ENCODE measurements around the gene SLC23A2. TPM values are rescaled to one million over a fixed set of nuclear protein-coding genes. Genes with fewer than 3 reads are reported as not detected.

SLC23A2 gene
- polyA plus RNA-seq, 1 donor from 2014 or later: 38.3 TPM

DNA sequence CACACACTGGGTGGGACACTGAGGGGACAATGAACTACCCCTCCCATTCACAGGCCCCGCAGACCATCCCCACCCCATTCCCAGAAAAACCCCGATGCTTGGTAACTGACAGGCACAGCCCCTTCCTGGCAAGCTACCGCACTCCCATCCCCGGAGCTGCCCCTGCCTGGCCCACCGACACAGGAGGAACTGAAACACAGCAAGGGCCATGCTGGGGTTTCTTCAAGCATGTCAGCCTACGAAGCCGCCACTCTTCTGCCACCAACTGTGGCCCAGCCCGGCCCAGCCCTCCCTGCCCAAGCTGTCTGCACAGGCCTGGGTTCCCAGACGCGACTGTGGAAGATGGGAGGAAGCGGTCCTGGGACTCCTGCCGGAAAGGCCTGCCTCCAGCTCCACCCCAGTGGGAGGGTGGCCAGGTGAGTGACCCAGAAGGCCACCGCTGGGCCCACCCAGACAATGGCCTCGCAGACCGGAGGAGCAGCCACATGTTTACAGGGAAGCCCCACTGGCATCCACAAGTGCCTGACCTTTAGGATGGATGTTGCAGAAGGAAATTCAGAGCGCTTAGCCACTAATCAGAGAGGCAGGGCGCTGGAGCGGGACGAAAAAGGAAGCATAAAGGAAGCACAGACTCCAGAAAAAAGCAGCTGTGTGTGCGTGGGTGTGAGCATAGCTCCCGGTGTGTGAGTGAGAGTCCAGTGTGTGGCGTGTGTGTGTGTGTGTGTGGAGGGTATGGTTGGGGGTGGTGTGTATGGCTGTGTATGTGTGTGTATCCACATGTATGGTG lies 188.0 kb downstream of the SLC23A2 start:
- no peaks in the 10 kb centered on the region for H3F3A ChIP-seq (ENCODE audit: insufficient read depth, low read length, poor library complexity, severe bottlenecking)
- H3K4me3 ChIP-seq (ENCODE audit: low read length): no peak overlapping the region
- H3K27ac ChIP-seq (ENCODE audit: low read length): no peak overlapping the region
- H3K9me2 ChIP-seq (ENCODE audit: insufficient read depth, low read length): no peaks in the 10 kb centered on the region
- no peak overlapping the region for H2AFZ ChIP-seq (ENCODE audit: low read depth, low read length)
- H3K27me3 ChIP-seq (ENCODE audit: insufficient read depth, low read depth, low read length): no peaks in the 10 kb centered on the region
- H4K20me1 ChIP-seq (ENCODE audit: insufficient read depth): no peaks in the 10 kb centered on the region
- no peak overlapping the region for H3K9ac ChIP-seq (ENCODE audit: low read length)
- H3K79me2 ChIP-seq (replicated peaks; ENCODE audit: insufficient read depth, low read length): no peaks in the 10 kb centered on the region
- no peaks in the 10 kb centered on the region for H3K9me3 ChIP-seq (ENCODE audit: low read length)
- H3K4me2 ChIP-seq (ENCODE audit: low read length): no peak overlapping the region
- TF ChIP-seq EZH2 (IDR thresholded peaks at IDR 0.05; ENCODE audit: borderline replicate concordance, insufficient read depth, low read length, poor library complexity, severe bottlenecking): no peak
- TF ChIP-seq POLR2AphosphoS5 (IDR thresholded peaks at IDR 0.05): no peak
- no peak for TF ChIP-seq EP300 (conservative IDR thresholded peaks at IDR 0.05; ENCODE audit: poor library complexity, severe bottlenecking)
- no peak for TF ChIP-seq TAF1 (IDR thresholded peaks at IDR 0.05; ENCODE audit: low read depth)
- TF ChIP-seq MXI1 (conservative IDR thresholded peaks at IDR 0.05; ENCODE audit: poor library complexity, severe bottlenecking): no peak
- TF ChIP-seq, protein P1, sequence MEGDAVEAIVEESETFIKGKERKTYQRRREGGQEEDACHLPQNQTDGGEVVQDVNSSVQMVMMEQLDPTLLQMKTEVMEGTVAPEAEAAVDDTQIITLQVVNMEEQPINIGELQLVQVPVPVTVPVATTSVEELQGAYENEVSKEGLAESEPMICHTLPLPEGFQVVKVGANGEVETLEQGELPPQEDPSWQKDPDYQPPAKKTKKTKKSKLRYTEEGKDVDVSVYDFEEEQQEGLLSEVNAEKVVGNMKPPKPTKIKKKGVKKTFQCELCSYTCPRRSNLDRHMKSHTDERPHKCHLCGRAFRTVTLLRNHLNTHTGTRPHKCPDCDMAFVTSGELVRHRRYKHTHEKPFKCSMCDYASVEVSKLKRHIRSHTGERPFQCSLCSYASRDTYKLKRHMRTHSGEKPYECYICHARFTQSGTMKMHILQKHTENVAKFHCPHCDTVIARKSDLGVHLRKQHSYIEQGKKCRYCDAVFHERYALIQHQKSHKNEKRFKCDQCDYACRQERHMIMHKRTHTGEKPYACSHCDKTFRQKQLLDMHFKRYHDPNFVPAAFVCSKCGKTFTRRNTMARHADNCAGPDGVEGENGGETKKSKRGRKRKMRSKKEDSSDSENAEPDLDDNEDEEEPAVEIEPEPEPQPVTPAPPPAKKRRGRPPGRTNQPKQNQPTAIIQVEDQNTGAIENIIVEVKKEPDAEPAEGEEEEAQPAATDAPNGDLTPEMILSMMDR (IDR thresholded peaks at IDR 0.05; ENCODE audit: poor library complexity, severe bottlenecking): no peak
- TF ChIP-seq SMC3 (conservative IDR thresholded peaks at IDR 0.05; ENCODE audit: poor library complexity): no peak
- TF ChIP-seq RAD21 (conservative IDR thresholded peaks at IDR 0.05): no peak
- TF ChIP-seq, protein P2, sequence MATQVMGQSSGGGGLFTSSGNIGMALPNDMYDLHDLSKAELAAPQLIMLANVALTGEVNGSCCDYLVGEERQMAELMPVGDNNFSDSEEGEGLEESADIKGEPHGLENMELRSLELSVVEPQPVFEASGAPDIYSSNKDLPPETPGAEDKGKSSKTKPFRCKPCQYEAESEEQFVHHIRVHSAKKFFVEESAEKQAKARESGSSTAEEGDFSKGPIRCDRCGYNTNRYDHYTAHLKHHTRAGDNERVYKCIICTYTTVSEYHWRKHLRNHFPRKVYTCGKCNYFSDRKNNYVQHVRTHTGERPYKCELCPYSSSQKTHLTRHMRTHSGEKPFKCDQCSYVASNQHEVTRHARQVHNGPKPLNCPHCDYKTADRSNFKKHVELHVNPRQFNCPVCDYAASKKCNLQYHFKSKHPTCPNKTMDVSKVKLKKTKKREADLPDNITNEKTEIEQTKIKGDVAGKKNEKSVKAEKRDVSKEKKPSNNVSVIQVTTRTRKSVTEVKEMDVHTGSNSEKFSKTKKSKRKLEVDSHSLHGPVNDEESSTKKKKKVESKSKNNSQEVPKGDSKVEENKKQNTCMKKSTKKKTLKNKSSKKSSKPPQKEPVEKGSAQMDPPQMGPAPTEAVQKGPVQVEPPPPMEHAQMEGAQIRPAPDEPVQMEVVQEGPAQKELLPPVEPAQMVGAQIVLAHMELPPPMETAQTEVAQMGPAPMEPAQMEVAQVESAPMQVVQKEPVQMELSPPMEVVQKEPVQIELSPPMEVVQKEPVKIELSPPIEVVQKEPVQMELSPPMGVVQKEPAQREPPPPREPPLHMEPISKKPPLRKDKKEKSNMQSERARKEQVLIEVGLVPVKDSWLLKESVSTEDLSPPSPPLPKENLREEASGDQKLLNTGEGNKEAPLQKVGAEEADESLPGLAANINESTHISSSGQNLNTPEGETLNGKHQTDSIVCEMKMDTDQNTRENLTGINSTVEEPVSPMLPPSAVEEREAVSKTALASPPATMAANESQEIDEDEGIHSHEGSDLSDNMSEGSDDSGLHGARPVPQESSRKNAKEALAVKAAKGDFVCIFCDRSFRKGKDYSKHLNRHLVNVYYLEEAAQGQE (IDR thresholded peaks at IDR 0.05; ENCODE audit: borderline replicate concordance): no peak
- H3K36me3 ChIP-seq (ENCODE audit: insufficient read depth, low read length): no peaks in the 10 kb centered on the region

DNA sequence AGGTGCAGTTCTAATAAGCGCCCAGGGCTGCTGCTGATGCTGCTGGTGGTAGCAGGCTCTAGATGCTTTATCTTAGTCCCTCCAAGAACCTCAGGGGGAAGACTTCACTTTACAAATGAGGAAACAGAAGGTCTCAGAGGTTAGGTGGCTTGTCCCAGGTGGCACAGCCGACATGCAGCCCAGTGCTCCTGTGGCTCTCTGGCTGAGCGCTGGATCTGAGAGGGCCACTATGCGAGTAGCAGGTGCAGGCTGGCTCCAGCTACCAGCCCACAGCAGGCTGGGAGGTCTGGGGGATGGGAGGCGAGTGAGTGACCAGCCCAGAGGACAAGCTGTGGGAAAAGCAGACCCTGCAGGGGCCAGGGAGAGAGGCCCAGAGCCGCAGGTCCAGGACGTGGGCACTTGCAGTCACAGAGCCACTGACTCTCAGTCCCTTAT lies 188.7 kb downstream of the SLC23A2 start:
- Histone ChIP-seq H3K9ac (ENCODE audit: low read length) (no peak overlapping the region), H3K4me3 (ENCODE audit: low read length) (no peak overlapping the region), H4K20me1 (ENCODE audit: insufficient read depth) (no peaks in the 10 kb centered on the region), H3K79me2 (replicated peaks; ENCODE audit: insufficient read depth, low read length) (no peaks in the 10 kb centered on the region), H3K27ac (ENCODE audit: low read length) (no peak overlapping the region), H3K9me2 (ENCODE audit: insufficient read depth, low read length) (no peaks in the 10 kb centered on the region), H3K9me3 (ENCODE audit: low read length) (no peaks in the 10 kb centered on the region), H3K36me3 (ENCODE audit: insufficient read depth, low read length) (no peaks in the 10 kb centered on the region), H3K4me2 (ENCODE audit: low read length) (no peak overlapping the region), H2AFZ (ENCODE audit: low read depth, low read length) (no peak overlapping the region), H3F3A (ENCODE audit: insufficient read depth, low read length, poor library complexity, severe bottlenecking) (no peaks in the 10 kb centered on the region), H3K27me3 (ENCODE audit: insufficient read depth, low read depth, low read length) (no peaks in the 10 kb centered on the region)
- no peak for TF ChIP-seq TAF1 (IDR thresholded peaks at IDR 0.05; ENCODE audit: low read depth)
- no peak for TF ChIP-seq RAD21 (conservative IDR thresholded peaks at IDR 0.05)
- no peak for TF ChIP-seq EP300 (conservative IDR thresholded peaks at IDR 0.05; ENCODE audit: poor library complexity, severe bottlenecking)
- no peak for TF ChIP-seq POLR2AphosphoS5 (IDR thresholded peaks at IDR 0.05)
- no peak for TF ChIP-seq MXI1 (conservative IDR thresholded peaks at IDR 0.05; ENCODE audit: poor library complexity, severe bottlenecking)

Data from neural cell (in vitro differentiated cells).